ENCODE measurements around the gene CORO6.
"Not testable (repeated sequence)": the region's sequence is repeated elsewhere in the genome, so short reads cannot be mapped to it uniquely, and the experiment has no call there.

Gene CORO6

GRCh38 chr17:29622337-29623282 is at the start of gene CORO6:
Gene CORO6, minus strand, starts transcription at chr17:29622912. Its CDS starts 1,491 bp downstream, at chr17:29621421.
- DNase-seq (ENCODE audit: low spot score) = peak; percentile 80

- DNase-seq (ENCODE audit: low spot score) = no peak
Measured at GRCh38 chr17:29671661-29672060, 48.9 kb upstream of the CORO6 start.

- no peak for DNase-seq (ENCODE audit: low spot score)
Measured at GRCh38 chr17:29669266-29669665, 46.6 kb upstream of the CORO6 start.

- no peak for DNase-seq (ENCODE audit: low spot score)
Measured at GRCh38 chr17:29667969-29668368, 45.3 kb upstream of the CORO6 start.

- DNase-seq (ENCODE audit: low spot score) = no peak
Measured at GRCh38 chr17:29665481-29665810, 42.7 kb upstream of the CORO6 start.

GRCh38 chr17:29664743-29665480 is 42.2 kb upstream of the CORO6 start:
- peak; percentile 29 for DNase-seq (ENCODE audit: low spot score)

- DNase-seq (ENCODE audit: low spot score) = peak; percentile 37
Measured at GRCh38 chr17:29663155-29663554, 40.4 kb upstream of the CORO6 start.

- no peak for DNase-seq (ENCODE audit: low spot score)
Measured at GRCh38 chr17:29661213-29661612, 38.5 kb upstream of the CORO6 start.

- DNase-seq (ENCODE audit: low spot score) = no peak
Measured at GRCh38 chr17:29659155-29659554, 36.4 kb upstream of the CORO6 start.

GRCh38 chr17:29655323-29655722 is 32.6 kb upstream of the CORO6 start:
- DNase-seq (ENCODE audit: low spot score) = no peak

- no peak for DNase-seq (ENCODE audit: low spot score)
Measured at GRCh38 chr17:29653995-29654714, 31.4 kb upstream of the CORO6 start.

GRCh38 chr17:29652976-29653375 is 30.3 kb upstream of the CORO6 start:
- DNase-seq (ENCODE audit: low spot score) = no peak

- DNase-seq (ENCODE audit: low spot score) = not testable (repeated sequence)
Measured at GRCh38 chr17:29651913-29652312, 29.2 kb upstream of the CORO6 start.

- no peak for DNase-seq (ENCODE audit: low spot score)
Measured at GRCh38 chr17:29650396-29650795, 27.7 kb upstream of the CORO6 start.

GRCh38 chr17:29649359-29649758 is 26.6 kb upstream of the CORO6 start:
- DNase-seq (ENCODE audit: low spot score) = no peak

- no peak for DNase-seq (ENCODE audit: low spot score)
Measured at GRCh38 chr17:29648005-29648404, 25.3 kb upstream of the CORO6 start.

- peak; percentile 37 for DNase-seq (ENCODE audit: low spot score)
Measured at GRCh38 chr17:29645515-29646051, 22.9 kb upstream of the CORO6 start.

- no peak for DNase-seq (ENCODE audit: low spot score)
Measured at GRCh38 chr17:29643817-29644160, 21.1 kb upstream of the CORO6 start.

- no peak for DNase-seq (ENCODE audit: low spot score)
Measured at GRCh38 chr17:29642171-29642611, 19.5 kb upstream of the CORO6 start.

GRCh38 chr17:29640981-29641642 is 18.4 kb upstream of the CORO6 start:
- no peak for DNase-seq (ENCODE audit: low spot score)

GRCh38 chr17:29640413-29640812 is 17.7 kb upstream of the CORO6 start:
- DNase-seq (ENCODE audit: low spot score) = no peak

- DNase-seq (ENCODE audit: low spot score) = no peak
Measured at GRCh38 chr17:29633886-29634285, 11.2 kb upstream of the CORO6 start.
